ENCODE results near the gene SLC25A11.

SLC25A11 gene

DNA sequence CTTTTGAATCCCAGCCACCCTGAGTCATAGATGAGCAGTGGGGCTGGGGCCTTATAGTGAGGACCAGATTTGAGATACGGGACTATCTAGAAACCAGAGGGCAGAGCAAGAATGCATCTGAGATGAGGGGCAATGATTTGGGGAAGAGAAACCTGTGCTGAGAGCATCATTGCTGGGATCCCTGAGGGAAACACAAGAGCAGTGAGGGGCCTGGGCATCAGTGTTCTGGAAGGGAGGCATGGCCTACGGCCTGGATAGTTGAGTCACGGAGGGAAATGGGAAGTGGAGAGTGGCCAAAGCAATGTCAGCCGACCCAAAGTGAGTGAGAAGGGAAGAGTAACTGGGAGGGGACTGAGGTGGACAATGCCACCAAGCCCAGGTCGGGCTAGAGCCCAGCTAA is 42.5 kb upstream of the SLC25A11 start:
- TF ChIP-seq POLR2AphosphoS5 (IDR thresholded peaks at IDR 0.05; ENCODE audit: low read depth, low read length) = no peak
- TF ChIP-seq TAF1 (IDR thresholded peaks at IDR 0.05; ENCODE audit: borderline replicate concordance, insufficient read depth, low read length) = no peak
- no peak for TF ChIP-seq SIN3A (IDR thresholded peaks at IDR 0.05; ENCODE audit: borderline replicate concordance, insufficient read depth, low read length)
- TF ChIP-seq, protein P1, sequence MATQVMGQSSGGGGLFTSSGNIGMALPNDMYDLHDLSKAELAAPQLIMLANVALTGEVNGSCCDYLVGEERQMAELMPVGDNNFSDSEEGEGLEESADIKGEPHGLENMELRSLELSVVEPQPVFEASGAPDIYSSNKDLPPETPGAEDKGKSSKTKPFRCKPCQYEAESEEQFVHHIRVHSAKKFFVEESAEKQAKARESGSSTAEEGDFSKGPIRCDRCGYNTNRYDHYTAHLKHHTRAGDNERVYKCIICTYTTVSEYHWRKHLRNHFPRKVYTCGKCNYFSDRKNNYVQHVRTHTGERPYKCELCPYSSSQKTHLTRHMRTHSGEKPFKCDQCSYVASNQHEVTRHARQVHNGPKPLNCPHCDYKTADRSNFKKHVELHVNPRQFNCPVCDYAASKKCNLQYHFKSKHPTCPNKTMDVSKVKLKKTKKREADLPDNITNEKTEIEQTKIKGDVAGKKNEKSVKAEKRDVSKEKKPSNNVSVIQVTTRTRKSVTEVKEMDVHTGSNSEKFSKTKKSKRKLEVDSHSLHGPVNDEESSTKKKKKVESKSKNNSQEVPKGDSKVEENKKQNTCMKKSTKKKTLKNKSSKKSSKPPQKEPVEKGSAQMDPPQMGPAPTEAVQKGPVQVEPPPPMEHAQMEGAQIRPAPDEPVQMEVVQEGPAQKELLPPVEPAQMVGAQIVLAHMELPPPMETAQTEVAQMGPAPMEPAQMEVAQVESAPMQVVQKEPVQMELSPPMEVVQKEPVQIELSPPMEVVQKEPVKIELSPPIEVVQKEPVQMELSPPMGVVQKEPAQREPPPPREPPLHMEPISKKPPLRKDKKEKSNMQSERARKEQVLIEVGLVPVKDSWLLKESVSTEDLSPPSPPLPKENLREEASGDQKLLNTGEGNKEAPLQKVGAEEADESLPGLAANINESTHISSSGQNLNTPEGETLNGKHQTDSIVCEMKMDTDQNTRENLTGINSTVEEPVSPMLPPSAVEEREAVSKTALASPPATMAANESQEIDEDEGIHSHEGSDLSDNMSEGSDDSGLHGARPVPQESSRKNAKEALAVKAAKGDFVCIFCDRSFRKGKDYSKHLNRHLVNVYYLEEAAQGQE (IDR thresholded peaks at IDR 0.05; ENCODE audit: insufficient read depth in 1 of 2, low read depth in 2 of 2, low read length in 2 of 2) = no peak
- no peak for TF ChIP-seq FOXP2 (optimal IDR thresholded peaks at IDR 0.05; ENCODE audit: borderline replicate concordance, extremely low read depth, extremely low read length, insufficient read depth)

DNA sequence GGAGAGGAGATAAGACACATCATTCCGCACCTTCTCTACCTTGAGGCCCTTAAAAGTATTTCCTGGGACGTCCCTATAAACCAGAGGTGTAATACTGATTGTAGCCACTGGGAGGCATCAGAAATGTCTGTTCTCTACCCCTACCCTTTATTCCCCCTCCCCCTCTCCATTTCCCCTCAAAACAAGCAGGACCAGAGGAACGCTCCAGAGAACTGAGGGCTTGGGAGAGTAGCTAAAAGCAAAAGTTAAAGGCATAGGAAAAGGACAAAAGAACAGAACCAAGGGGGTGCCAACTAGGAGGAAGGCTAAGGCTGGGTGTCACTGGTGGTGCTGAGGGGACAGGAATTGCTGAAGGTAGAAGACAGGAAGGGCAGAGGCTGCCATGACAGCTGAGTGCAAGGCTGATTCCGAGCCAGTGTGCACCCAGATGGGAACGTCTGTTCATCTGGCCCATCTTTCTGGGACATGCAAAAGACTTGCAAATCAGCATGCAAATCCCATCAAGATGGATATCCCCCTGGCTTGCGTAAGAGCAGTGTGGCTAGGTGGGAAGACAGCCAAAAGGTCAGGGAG is 40.9 kb upstream of the SLC25A11 start:
- TF ChIP-seq POLR2AphosphoS5 (IDR thresholded peaks at IDR 0.05; ENCODE audit: low read depth, low read length) (no peak), TAF1 (IDR thresholded peaks at IDR 0.05; ENCODE audit: borderline replicate concordance, insufficient read depth, low read length) (no peak), FOXP2 (optimal IDR thresholded peaks at IDR 0.05; ENCODE audit: borderline replicate concordance, extremely low read depth, extremely low read length, insufficient read depth) (no peak), SIN3A (IDR thresholded peaks at IDR 0.05; ENCODE audit: borderline replicate concordance, insufficient read depth, low read length) (no peak)
- TF ChIP-seq, protein P1 (IDR thresholded peaks at IDR 0.05; ENCODE audit: insufficient read depth in 1 of 2, low read depth in 2 of 2, low read length in 2 of 2) = no peak

DNA sequence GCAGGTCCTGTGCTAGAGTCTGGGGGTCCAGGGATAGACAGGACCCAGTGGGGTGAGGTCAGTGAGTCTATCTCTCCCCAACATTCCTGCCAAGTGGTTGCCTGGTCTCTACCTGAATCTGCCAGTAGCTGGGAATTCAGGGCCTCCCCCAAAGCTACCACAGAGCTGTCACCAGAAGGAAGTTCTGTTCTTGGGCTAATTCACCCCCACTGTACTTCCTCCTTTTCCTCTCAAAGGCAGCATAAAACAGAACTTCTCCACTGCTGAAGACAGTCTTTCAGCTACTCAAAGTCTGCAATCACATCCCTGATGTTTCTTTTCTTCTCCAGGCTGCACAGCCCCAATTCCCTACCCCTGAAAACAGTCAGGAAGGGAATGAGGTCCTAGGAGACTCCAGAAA is 38.9 kb upstream of the SLC25A11 start:
- TF ChIP-seq, protein P1 (IDR thresholded peaks at IDR 0.05; ENCODE audit: insufficient read depth in 1 of 2, low read depth in 2 of 2, low read length in 2 of 2) = no peak
- TF ChIP-seq TAF1 (IDR thresholded peaks at IDR 0.05; ENCODE audit: borderline replicate concordance, insufficient read depth, low read length) = no peak
- no peak for TF ChIP-seq FOXP2 (optimal IDR thresholded peaks at IDR 0.05; ENCODE audit: borderline replicate concordance, extremely low read depth, extremely low read length, insufficient read depth)
- TF ChIP-seq POLR2AphosphoS5 (IDR thresholded peaks at IDR 0.05; ENCODE audit: low read depth, low read length) = no peak
- TF ChIP-seq SIN3A (IDR thresholded peaks at IDR 0.05; ENCODE audit: borderline replicate concordance, insufficient read depth, low read length) = no peak

DNA sequence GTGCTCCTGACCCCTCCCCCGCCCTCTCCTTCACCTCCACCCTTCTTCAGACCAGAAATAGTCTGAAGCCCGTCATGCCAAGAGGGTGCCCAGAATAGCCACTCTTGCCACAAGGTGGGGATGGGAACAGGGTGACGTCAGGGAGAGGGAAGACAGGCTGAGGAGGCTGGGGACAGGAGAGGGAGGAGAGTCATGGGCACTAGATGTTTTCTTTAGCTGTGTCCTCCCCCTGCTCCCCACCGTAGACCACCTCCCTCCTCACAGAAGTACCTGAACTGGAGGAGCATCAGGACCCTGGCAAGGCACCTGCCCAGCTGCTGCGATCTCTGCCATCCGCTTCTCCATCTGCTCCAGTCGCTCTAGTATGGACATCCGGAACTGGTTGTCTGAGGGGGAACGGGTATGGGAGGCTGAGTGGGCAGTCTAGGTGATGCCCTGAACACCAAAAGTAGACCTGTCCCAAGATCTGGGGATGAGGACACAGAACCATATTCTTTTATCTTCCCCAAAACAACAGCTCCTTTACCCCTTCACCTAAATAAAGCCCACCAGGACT is 34.3 kb upstream of the SLC25A11 start:
- TF ChIP-seq TAF1 (IDR thresholded peaks at IDR 0.05; ENCODE audit: borderline replicate concordance, insufficient read depth, low read length) (no peak), POLR2AphosphoS5 (IDR thresholded peaks at IDR 0.05; ENCODE audit: low read depth, low read length) (no peak), FOXP2 (optimal IDR thresholded peaks at IDR 0.05; ENCODE audit: borderline replicate concordance, extremely low read depth, extremely low read length, insufficient read depth) (no peak), SIN3A (IDR thresholded peaks at IDR 0.05; ENCODE audit: borderline replicate concordance, insufficient read depth, low read length) (no peak)
- TF ChIP-seq, protein P1 (IDR thresholded peaks at IDR 0.05; ENCODE audit: insufficient read depth in 1 of 2, low read depth in 2 of 2, low read length in 2 of 2) = no peak
